SK-N-SH treated with all-trans-retinoic acid at 6 μM for 48 hours (cell line): ENCODE results near the gene SPOCK1.

Experiments used
- ATAC-seq: fragments of 200-7000 bp; cut with Tn5 transposase; 3 replicates; pipeline ENCODE4 v1.9.1; 2020; ENCODE audit warnings: mild to moderate bottlenecking, moderate library complexity
- ARNTL ChIP-seq: fragments of 450-650 bp; formaldehyde crosslinking; IDR thresholded peaks from 2 replicates; pipeline ENCODE4 v1.5.0; 2020; ENCODE audit warnings: low read depth, mild to moderate bottlenecking, moderate library complexity, borderline replicate concordance
- CSDC2 ChIP-seq: fragments of 250-450 bp; sonication (Bioruptor Pico); IDR thresholded peaks from 2 replicates; pipeline ENCODE4 v1.5.0; 2020; ENCODE audit warnings: mild to moderate bottlenecking, moderate library complexity
- ESRRG ChIP-seq: fragments of 250-450 bp; sonication (Bioruptor Pico); IDR thresholded peaks from 2 replicates; pipeline ENCODE4 v1.6.1; 2021; ENCODE audit warnings: mild to moderate bottlenecking
- GLIS3 ChIP-seq: fragments of 250-450 bp; sonication (Bioruptor Pico); IDR thresholded peaks from 2 replicates; pipeline ENCODE4 v1.5.0; 2020; ENCODE audit warnings: mild to moderate bottlenecking, moderate library complexity
- ISL1 ChIP-seq: fragments of 250-450 bp; sonication (Bioruptor Pico); IDR thresholded peaks from 2 replicates; pipeline ENCODE4 v2.1.2; 2022; ENCODE audit warnings: mild to moderate bottlenecking, moderate library complexity
- OSR1 ChIP-seq: fragments of 250-450 bp; sonication (Bioruptor Pico); IDR thresholded peaks from 2 replicates; pipeline ENCODE4 v1.8.0; 2022; ENCODE audit warnings: moderate library complexity, mild to moderate bottlenecking, inconsistent platforms
- RARB ChIP-seq: fragments of 250-450 bp; sonication (Bioruptor Pico); IDR thresholded peaks from 2 replicates; pipeline ENCODE4 v1.8.0; 2021; ENCODE audit warnings: mild to moderate bottlenecking, moderate library complexity
- SNAI2 ChIP-seq: fragments of 250-450 bp; sonication (Bioruptor Pico); IDR thresholded peaks from 2 replicates; pipeline ENCODE4 v1.5.0; 2020; ENCODE audit warnings: mild to moderate bottlenecking, moderate library complexity
- TCF4 ChIP-seq: fragments of 250-450 bp; sonication (Bioruptor Pico); IDR thresholded peaks from 2 replicates; pipeline ENCODE4 v1.8.0; 2021; ENCODE audit warnings: mild to moderate bottlenecking, moderate library complexity, borderline replicate concordance
- TOX ChIP-seq: fragments of 250-450 bp; sonication (Bioruptor Pico); IDR thresholded peaks from 2 replicates; pipeline ENCODE4 v1.8.0; 2021; ENCODE audit warnings: mild to moderate bottlenecking, moderate library complexity, borderline replicate concordance
- ZC3H10 ChIP-seq: fragments of 250-450 bp; sonication (Bioruptor Pico); IDR thresholded peaks from 2 replicates; pipeline ENCODE4 v1.5.1; 2021; ENCODE audit warnings: mild to moderate bottlenecking, moderate library complexity
- ZFP3 ChIP-seq: fragments of 250-450 bp; sonication (Bioruptor Pico); IDR thresholded peaks from 2 replicates; pipeline ENCODE4 v1.5.0; 2020; ENCODE audit warnings: mild to moderate bottlenecking, moderate library complexity
- ZNF70 ChIP-seq: fragments of 450-650 bp; formaldehyde crosslinking; IDR thresholded peaks from 2 replicates; pipeline ENCODE4 v1.5.0; 2020; ENCODE audit warnings: mild to moderate bottlenecking, moderate library complexity
- ZNF8 ChIP-seq: fragments of 450-650 bp; formaldehyde crosslinking; IDR thresholded peaks from 2 replicates; pipeline ENCODE4 v1.5.0; 2020; ENCODE audit warnings: mild to moderate bottlenecking, moderate library complexity
- TF ChIP-seq, protein P1 (sequence below): fragments of 250-450 bp; sonication (Bioruptor Pico); IDR thresholded peaks from 2 replicates; pipeline ENCODE4 v1.5.1; 2020; ENCODE audit warnings: low read depth, mild to moderate bottlenecking, moderate library complexity
- TF ChIP-seq, protein P2 (sequence below): fragments of 250-450 bp; sonication (Bioruptor Pico); IDR thresholded peaks from 2 replicates; pipeline ENCODE4 v1.5.0; 2020; ENCODE audit warnings: mild to moderate bottlenecking, moderate library complexity
- TF ChIP-seq, protein P3 (sequence below): fragments of 250-450 bp; sonication (Bioruptor Pico); IDR thresholded peaks from 2 replicates; pipeline ENCODE4 v1.8.0; 2021; ENCODE audit warnings: low read depth, mild to moderate bottlenecking, moderate library complexity, borderline replicate concordance
- TF ChIP-seq, protein P4 (sequence below): fragments of 250-450 bp; sonication (Bioruptor Pico); IDR thresholded peaks from 2 replicates; pipeline ENCODE4 v1.8.0; 2020; ENCODE audit warnings: mild to moderate bottlenecking, moderate library complexity, borderline replicate concordance
- TF ChIP-seq, protein P5 (sequence below): fragments of 250-450 bp; sonication (Bioruptor Pico); IDR thresholded peaks from 2 replicates; pipeline ENCODE4 v1.5.1; 2021; ENCODE audit warnings: mild to moderate bottlenecking, moderate library complexity

Gene SPOCK1

DNA sequence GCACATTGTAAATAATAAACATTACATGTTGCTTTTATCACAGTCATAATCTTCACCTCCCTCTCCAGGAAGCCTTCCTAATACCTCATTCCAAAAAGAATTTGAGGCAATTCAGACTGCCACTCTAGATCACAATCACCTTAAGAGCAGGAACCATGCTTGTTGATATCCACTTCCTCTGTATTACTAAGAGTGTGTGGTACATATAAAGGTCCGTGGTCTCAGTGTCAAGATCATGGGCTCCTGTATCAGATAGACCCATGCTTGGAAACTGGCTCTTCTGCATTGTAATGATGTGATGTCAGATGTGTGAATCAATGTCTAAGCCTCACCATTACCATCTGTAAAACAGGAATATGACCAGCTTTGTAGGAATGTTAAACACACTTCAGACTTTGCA lies 114.1 kb downstream of the SPOCK1 start:
- TF ChIP-seq RARB (CRISPR knock-in tag) (no peak), ESRRG (CRISPR knock-in tag) (no peak), ZNF8 (CRISPR knock-in tag) (no peak), SNAI2 (no peak), ZC3H10 (CRISPR knock-in tag) (no peak), ISL1 (CRISPR knock-in tag) (no peak), ZFP3 (CRISPR knock-in tag) (no peak), CSDC2 (CRISPR knock-in tag) (no peak), ZNF70 (CRISPR knock-in tag) (no peak), GLIS3 (no peak), ARNTL (CRISPR knock-in tag) (no peak)
- TF ChIP-seq, protein P1, sequence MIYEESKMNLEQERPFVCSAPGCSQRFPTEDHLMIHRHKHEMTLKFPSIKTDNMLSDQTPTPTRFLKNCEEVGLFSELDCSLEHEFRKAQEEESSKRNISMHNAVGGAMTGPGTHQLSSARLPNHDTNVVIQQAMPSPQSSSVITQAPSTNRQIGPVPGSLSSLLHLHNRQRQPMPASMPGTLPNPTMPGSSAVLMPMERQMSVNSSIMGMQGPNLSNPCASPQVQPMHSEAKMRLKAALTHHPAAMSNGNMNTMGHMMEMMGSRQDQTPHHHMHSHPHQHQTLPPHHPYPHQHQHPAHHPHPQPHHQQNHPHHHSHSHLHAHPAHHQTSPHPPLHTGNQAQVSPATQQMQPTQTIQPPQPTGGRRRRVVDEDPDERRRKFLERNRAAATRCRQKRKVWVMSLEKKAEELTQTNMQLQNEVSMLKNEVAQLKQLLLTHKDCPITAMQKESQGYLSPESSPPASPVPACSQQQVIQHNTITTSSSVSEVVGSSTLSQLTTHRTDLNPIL (CRISPR knock-in tag) = no peak
- TF ChIP-seq, protein P2, sequence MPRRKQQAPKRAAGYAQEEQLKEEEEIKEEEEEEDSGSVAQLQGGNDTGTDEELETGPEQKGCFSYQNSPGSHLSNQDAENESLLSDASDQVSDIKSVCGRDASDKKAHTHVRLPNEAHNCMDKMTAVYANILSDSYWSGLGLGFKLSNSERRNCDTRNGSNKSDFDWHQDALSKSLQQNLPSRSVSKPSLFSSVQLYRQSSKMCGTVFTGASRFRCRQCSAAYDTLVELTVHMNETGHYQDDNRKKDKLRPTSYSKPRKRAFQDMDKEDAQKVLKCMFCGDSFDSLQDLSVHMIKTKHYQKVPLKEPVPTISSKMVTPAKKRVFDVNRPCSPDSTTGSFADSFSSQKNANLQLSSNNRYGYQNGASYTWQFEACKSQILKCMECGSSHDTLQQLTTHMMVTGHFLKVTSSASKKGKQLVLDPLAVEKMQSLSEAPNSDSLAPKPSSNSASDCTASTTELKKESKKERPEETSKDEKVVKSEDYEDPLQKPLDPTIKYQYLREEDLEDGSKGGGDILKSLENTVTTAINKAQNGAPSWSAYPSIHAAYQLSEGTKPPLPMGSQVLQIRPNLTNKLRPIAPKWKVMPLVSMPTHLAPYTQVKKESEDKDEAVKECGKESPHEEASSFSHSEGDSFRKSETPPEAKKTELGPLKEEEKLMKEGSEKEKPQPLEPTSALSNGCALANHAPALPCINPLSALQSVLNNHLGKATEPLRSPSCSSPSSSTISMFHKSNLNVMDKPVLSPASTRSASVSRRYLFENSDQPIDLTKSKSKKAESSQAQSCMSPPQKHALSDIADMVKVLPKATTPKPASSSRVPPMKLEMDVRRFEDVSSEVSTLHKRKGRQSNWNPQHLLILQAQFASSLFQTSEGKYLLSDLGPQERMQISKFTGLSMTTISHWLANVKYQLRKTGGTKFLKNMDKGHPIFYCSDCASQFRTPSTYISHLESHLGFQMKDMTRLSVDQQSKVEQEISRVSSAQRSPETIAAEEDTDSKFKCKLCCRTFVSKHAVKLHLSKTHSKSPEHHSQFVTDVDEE (CRISPR knock-in tag) = no peak
- TF ChIP-seq, protein P3, sequence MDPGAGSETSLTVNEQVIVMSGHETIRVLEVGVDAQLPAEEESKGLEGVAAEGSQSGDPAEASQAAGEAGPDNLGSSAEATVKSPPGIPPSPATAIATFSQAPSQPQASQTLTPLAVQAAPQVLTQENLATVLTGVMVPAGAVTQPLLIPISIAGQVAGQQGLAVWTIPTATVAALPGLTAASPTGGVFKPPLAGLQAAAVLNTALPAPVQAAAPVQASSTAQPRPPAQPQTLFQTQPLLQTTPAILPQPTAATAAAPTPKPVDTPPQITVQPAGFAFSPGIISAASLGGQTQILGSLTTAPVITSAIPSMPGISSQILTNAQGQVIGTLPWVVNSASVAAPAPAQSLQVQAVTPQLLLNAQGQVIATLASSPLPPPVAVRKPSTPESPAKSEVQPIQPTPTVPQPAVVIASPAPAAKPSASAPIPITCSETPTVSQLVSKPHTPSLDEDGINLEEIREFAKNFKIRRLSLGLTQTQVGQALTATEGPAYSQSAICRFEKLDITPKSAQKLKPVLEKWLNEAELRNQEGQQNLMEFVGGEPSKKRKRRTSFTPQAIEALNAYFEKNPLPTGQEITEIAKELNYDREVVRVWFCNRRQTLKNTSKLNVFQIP = no peak
- TF ChIP-seq, protein P4, sequence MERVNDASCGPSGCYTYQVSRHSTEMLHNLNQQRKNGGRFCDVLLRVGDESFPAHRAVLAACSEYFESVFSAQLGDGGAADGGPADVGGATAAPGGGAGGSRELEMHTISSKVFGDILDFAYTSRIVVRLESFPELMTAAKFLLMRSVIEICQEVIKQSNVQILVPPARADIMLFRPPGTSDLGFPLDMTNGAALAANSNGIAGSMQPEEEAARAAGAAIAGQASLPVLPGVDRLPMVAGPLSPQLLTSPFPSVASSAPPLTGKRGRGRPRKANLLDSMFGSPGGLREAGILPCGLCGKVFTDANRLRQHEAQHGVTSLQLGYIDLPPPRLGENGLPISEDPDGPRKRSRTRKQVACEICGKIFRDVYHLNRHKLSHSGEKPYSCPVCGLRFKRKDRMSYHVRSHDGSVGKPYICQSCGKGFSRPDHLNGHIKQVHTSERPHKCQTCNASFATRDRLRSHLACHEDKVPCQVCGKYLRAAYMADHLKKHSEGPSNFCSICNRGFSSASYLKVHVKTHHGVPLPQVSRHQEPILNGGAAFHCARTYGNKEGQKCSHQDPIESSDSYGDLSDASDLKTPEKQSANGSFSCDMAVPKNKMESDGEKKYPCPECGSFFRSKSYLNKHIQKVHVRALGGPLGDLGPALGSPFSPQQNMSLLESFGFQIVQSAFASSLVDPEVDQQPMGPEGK (CRISPR knock-in tag) = no peak
- ATAC-seq = no peak

DNA sequence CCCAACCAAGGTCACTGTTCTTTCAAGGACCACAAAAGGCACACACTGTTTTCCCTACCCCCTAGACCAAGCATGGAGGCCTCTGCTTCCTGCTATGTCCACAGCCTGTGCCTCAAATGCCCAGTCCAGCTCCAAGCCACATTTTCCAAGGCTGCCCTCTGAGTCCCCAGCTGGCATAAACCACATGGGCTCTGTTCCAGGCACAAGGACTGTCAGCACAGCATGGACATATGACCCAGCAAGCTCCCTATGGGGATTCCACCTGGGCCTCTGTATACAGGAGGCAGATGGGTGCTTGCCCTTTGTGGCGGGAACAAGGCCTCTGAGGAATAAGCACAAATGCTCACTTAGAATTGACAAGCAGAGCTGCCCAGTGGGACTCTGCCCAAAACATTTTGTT lies 115.2 kb downstream of the SPOCK1 start:
- no peak for TF ChIP-seq TCF4 (CRISPR knock-in tag)
- TF ChIP-seq, protein P2 (CRISPR knock-in tag) = no peak
- TF ChIP-seq OSR1 (CRISPR knock-in tag) = no peak
- no peak for TF ChIP-seq TOX (CRISPR knock-in tag)
- TF ChIP-seq ZC3H10 (CRISPR knock-in tag) = no peak
- TF ChIP-seq ZNF8 (CRISPR knock-in tag) = no peak
- no peak for TF ChIP-seq GLIS3
- TF ChIP-seq, protein P3 = no peak
- no peak for TF ChIP-seq ZFP3 (CRISPR knock-in tag)
- TF ChIP-seq, protein P5, sequence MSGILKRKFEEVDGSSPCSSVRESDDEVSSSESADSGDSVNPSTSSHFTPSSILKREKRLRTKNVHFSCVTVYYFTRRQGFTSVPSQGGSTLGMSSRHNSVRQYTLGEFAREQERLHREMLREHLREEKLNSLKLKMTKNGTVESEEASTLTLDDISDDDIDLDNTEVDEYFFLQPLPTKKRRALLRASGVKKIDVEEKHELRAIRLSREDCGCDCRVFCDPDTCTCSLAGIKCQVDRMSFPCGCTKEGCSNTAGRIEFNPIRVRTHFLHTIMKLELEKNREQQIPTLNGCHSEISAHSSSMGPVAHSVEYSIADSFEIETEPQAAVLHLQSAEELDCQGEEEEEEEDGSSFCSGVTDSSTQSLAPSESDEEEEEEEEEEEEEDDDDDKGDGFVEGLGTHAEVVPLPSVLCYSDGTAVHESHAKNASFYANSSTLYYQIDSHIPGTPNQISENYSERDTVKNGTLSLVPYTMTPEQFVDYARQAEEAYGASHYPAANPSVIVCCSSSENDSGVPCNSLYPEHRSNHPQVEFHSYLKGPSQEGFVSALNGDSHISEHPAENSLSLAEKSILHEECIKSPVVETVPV (CRISPR knock-in tag) = no peak
- ATAC-seq = no peak
